T-helper 2 cell treated with Interferon-gamma antibody and Interleukin-4, amounts not matched to agents 100 ng/mL and 5 ng/mL, for 36 hours (primary cell): Measurements from ENCODE around the gene CRACR2A. TPM values are rescaled to one million over a fixed set of nuclear protein-coding genes. Genes with fewer than 3 reads are reported as not detected.

Experiments used
- intact Hi-C: fragments of 100-400 bp; cut with micrococcal nuclease; formaldehyde crosslinking; loops from one replicate; pipeline ENCODE4 v1.15.1; 2023
- total RNA-seq: library from RNA; stranded (reverse); gene quantifications from 2 replicates; pipeline ENCODE4 v1.2.3, GENCODE V29; 2022

Gene CRACR2A
- total RNA-seq, 1 donor from 2014 or later: 39.2 TPM

DNA sequence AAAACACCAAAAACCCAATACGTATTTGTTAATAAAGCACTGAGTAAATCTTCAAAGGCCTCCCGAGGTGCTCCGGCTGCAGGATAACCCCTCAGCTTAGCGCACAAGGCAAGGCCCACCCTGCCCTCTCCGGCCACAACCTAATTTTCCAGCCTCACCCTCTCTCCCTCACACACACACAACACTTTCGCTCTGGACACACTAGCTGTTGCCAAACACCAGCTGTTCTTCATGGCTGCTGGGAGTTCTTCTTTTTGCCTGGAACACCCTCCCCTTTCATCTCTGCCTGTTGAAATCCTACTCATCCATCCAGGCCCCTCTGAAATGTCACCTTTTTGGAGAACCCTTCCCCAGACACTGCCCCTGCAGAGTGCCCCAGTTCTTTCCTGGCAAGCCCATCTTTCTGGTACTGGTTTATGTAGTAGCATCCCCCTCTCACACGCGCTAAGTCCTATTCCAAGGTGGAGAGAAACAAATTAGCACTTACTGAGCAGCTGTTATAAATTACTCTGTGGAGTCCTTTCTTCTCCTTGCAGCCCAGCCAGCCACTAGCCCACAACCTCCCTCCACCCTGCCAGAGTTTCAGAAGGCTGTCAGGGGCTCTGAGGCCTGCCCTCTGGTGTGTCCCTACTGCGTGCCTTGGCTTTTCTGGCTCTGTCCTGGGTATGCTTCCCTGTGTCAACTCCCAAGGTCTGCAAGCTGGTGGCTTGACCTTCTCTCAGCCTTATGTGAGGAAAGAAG is 805 bp upstream of the CRACR2A start:
- intact Hi-C loops: loop anchor here (2.0 to 5.0 kb wide), 2 partner anchors 96 to 119 kb away; partner anchors contain the start of gene PARP11

GRCh38 chr12:3752096-3752709 is 706 bp downstream of the CRACR2A start:
- intact Hi-C loops: loop anchor here (1.0 to 5.0 kb wide), 3 partner anchors 24 to 121 kb away; partner anchors contain the start of gene PARP11

GRCh38 chr12:3751151-3752095 is 1.5 kb downstream of the CRACR2A start:
- intact Hi-C loops: loop anchor here (1.0 to 5.0 kb wide), 3 partner anchors 23 to 121 kb away; partner anchors contain the start of gene PARP11

DNA sequence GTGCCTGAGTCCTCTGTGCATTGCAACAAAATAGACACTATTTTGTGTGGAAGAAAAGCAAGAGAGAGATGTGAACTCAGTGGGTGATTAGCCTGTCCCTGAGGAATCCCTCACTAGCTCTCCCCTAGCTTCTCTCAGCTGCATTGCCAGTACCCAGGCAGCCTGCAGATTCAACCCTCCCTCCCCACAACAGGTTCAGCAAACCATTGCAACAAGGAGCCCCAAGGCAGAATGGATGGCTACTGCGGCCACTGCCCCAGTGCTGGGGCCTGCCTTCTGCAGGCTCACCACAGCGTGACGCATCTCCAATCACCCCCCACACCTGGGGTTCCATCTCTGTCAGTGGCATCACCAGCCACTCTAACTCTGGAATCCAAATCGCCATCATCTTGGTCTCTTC is 2.3 kb downstream of the CRACR2A start:
- intact Hi-C loops: loop anchor here (5.0 kb wide), 1 partner anchor 93 kb away; no protein-coding TSS in a partner anchor

DNA sequence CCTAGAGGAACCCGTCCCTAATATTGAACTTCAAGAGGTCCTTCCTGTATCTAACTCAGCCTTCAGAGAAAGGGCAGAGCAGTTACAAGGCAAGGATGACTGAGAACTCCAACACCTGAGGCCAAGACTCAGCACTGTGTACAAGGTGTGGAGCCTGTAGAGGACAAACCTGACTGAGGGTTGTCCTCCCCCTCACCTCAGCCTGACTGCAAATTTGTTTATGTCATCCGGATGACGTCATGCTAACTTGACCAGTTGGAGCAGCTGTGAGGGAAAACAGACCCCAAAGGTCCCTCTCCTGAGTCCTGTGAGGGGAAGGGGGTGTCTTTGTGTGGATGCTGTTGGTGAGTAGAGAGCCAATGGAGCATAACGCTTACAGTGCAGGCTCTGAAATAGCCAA is 4.3 kb downstream of the CRACR2A start:
- intact Hi-C loops: no loop called here

GRCh38 chr12:3747976-3748619 is 4.8 kb downstream of the CRACR2A start:
- intact Hi-C loops: no loop called here

GRCh38 chr12:3747543-3747942 is 5.4 kb downstream of the CRACR2A start:
- intact Hi-C loops: no loop called here

GRCh38 chr12:3746758-3747157 is 6.2 kb downstream of the CRACR2A start:
- intact Hi-C loops: no loop called here

DNA sequence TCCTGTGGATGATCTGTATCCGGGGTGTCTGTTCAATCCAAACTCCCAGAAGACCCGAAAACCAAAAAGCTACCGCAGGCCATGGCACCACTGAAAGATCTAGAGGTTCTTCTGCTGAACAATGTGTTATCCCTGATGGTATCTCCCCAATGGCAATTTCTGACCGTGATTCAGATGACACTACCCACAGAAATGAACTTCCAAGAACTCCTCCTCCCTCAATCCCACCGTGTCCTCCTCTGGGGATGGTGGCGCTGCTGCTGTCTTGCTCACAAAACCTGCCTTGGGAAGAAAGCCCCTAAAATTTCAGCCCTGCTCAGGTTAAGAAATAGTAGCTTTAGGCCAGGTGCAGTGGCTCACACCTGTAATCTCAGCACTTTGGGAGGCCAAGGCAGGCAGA is 7.8 kb downstream of the CRACR2A start:
- intact Hi-C loops: no loop called here

DNA sequence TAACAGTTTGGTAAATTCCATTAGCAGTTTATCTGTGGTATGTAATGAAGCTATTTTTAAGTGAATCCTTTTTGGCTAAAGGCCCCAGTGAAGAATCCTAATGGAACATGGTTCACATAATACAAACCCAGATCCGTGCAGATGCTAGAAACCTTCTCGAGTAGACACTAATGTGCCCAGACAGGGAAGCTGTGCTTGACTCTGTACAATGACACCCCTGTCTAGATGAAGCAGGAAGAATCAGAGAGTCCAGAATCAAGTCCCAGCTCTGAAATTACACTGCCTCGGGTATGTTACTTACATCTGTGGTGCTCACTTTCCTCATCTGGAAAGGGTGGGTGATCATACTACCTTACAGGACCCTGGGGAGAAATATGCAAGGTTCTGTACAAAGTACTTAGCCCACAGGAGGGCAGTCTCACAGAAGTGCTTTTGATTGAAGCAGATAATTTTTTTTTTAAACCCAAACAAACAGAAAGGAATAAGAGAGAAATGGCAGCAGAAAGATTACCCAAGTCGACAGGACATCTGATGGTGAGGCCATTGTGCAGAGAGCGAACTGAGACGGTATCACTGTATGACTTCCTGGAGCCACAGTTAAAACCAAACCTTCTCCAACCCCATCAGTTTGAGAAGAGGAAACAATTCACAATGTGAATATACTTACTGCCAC is 8.5 kb downstream of the CRACR2A start:
- intact Hi-C loops: no loop called here

DNA sequence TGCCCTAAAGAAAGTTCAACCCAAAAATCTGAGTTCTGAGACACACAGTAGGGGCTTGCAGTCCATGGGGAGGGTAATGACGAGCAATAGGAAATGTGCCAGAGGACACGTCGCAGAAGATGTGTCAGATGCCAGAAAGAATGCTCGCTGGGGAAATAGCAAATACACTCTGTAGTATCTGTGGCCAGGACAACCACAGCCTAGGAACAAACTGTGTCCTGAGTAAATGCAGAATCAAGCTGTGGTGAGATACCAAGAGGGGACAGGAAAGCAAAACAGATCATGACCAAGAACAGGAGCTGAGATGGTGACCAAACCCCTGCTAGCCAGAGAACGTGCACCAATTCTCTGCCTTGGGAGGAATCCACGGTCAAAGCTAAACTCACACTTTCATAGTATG is 9.1 kb downstream of the CRACR2A start:
- intact Hi-C loops: no loop called here

DNA sequence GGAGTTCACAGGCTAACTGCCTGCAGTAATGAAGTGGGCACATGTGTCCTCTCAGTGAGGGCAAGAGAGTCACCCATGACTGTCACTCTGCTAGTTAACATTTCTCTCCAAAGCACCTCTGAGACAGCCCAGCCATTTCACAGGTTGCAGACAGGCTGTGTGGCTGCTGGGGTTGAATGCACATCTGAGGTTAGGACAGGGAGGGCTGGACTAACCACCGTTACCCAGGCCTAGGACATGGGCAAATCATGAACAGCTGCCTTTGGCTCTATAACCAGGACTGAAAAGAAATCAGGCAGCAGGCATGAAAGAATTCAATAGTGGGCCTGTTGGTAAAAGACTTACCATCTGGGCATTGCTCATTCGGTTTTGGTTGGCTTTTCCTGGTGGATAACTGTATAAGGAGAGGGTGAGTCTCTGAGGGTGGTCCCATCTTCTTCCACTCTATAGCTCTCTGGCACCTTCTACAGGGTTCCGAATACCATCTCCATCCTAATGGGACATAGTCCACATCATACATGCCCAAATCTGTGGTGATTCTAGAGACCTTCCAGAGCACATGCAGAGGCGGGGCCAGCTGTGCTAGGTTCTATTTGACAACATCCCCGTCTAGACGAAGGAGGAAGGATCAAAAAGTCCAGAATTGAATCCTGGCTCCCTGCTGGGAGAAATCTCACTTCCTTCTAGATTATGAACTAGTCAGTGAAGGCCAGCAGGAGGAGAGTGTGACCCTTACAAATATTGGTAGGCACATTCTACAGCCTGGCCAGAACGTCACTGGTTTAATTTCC is 10.8 kb downstream of the CRACR2A start:
- intact Hi-C loops: no loop called here

DNA sequence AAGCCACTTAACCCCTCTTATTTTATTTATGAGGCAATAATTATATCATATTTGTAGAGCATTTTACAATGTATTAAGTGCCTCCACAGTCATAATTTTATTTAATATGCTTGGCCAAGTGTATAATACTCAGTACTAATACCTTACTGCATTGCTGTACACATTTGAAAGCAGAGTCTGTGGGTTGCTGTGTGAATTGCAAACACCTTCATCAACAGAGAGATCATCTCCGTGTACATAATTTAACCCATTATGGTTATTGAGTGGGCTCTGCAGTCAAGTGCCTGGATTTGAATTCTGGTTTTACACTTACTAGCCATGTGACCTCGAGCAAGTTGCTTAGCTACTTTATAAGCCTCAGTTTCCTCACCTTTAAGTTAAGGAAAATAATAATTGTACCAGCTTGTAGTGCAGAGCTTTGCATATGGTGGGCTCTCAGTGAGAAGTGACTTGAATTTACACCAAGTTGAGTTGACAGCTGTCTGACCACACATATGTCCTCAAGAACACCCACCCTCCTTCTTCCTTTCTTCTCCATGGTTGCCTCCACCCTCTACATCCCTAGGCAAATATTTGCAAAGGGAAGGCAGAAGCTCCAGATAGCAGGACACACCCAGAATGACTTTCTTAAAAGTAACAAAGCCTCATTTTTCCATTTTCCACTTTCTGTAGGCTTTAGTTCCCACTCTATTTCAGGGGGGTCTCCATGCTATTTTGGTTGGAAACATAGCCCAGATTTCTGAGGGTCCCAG is 12.3 kb downstream of the CRACR2A start:
- intact Hi-C loops: no loop called here

DNA sequence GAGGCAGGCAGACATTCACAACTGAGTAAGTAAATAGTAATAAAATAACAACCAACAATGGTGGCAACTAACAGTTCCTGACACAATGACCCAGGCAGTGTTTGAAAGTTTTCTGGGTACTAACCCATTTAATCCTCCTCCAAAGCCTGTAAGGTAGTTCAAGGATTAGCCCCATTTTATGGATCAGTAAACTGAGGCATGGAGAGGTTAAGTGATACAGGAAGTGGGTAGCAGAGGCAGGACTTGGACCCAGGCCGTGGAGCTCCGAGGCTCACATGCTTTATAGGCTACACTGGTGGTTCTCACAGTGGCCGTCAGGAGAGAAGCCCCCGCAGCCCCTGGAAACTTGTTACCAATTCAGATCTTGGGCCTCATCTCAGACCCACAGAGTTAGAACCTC is 17.5 kb downstream of the CRACR2A start:
- intact Hi-C loops: no loop called here

- intact Hi-C loops: no loop called here
Measured at GRCh38 chr12:3732901-3733300, 20.0 kb downstream of the CRACR2A start.

DNA sequence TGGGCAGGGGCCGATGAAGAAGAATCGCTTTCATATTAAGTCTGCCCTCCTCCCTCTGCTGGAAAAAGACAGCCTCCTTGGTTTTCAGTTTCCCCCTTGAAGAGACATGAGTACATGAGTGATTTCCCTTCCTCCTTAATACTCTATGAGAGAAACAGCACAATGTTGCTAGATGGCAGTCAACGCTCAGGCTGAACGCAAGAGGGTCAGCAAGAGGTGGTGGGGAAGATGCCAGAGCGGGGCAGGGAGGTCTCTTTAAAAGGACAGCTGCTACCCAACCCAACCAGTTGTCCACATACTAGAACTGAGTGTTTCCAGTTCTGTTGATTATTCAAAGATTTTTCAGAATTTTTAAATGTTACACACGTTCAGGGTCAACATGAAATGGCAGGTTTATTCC is 22.8 kb downstream of the CRACR2A start:
- intact Hi-C loops: no loop called here

DNA sequence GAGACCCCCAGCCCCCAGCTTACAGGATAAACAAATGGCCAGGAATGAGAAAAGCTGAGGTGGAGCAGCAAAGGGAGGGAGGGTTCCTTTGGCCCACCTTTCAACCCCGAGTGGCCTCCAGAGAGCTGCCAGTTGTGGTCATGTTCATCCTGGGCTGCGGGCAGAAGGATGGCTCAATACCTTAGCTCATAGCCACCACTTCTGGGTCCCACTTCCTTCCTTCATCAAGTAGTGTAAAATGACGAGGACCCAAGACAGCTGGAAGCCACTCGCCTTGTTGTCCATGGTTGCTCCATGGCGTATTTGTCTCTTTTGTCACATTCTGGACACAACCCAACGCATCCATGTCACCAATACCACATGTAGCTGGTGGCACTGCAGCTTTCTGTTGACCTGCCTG is 24.2 kb downstream of the CRACR2A start:
- intact Hi-C loops: loop anchor here (1.0 kb wide), 1 partner anchor 24 kb away; no protein-coding TSS in a partner anchor

- intact Hi-C loops: loop anchor here (1.0 kb wide), 1 partner anchor 24 kb away; no protein-coding TSS in a partner anchor
Measured at GRCh38 chr12:3727877-3728632, 24.9 kb downstream of the CRACR2A start.
